Calu3 (cell line): ENCODE data around the gene FIG4. TPM values are rescaled to one million over a fixed set of nuclear protein-coding genes. Genes with fewer than 3 reads are reported as not detected.

Source experiments
- BruUV-seq: library from RNA; stranded (reverse); fragments of 400-500 nt; replicated peaks from 2 replicates; lab custom pipeline; 2021; lab: Mats Ljungman, UMichigan
- CTCF ChIA-PET: fragments of 300-600 bp; sonication (Branson Sonifier 250); formaldehyde crosslinking; loops from one replicate; lab custom pipeline; 2022; ENCODE audit warnings: antibody characterized with exemption; lab: Charles Lee
- DNase-seq: peaks from one replicate; pipeline ENCODE4 v3.0.0; 2022
- H3K27ac Mint-ChIP-seq: one replicate; pipeline ENCODE4 v1.8.0; 2022; ENCODE audit warnings: mixed read lengths; ENCODE audit not compliant: unreplicated experiment
- H3K27me3 Mint-ChIP-seq: one replicate; pipeline ENCODE4 v1.8.0; 2022; ENCODE audit warnings: mixed read lengths; ENCODE audit not compliant: unreplicated experiment
- H3K36me3 Mint-ChIP-seq: one replicate; pipeline ENCODE4 v1.8.0; 2022; ENCODE audit warnings: mild to moderate bottlenecking, moderate library complexity, mixed read lengths; ENCODE audit not compliant: insufficient read depth, unreplicated experiment
- H3K4me1 Mint-ChIP-seq: one replicate; pipeline ENCODE4 v1.8.0; 2022; ENCODE audit warnings: mild to moderate bottlenecking, low read depth, mixed read lengths; ENCODE audit not compliant: unreplicated experiment
- H3K4me3 Mint-ChIP-seq: one replicate; pipeline ENCODE4 v1.8.0; 2022; ENCODE audit warnings: mild to moderate bottlenecking, low read depth, moderate library complexity, mixed read lengths; ENCODE audit not compliant: unreplicated experiment
- H3K9me3 Mint-ChIP-seq: one replicate; pipeline ENCODE4 v1.8.0; 2022; ENCODE audit warnings: low read depth, mixed read lengths; ENCODE audit not compliant: unreplicated experiment
- CTCF ChIP-seq: fragments of 200-600 bp; IDR thresholded peaks from one replicate; pipeline ENCODE4 v1.8.0; 2022; ENCODE audit warnings: antibody characterized with exemption; ENCODE audit not compliant: unreplicated experiment
- intact Hi-C: fragments of 100-400 bp; cut with micrococcal nuclease; formaldehyde crosslinking; loops from one replicate; pipeline ENCODE4 v1.10.0; 2022; ENCODE audit not compliant: unreplicated experiment
- total RNA-seq: library from RNA; stranded (reverse); gene quantifications from 2 replicates; pipeline ENCODE4 v1.2.3, GENCODE V29; 2022

FIG4 gene
- total RNA-seq, 1 experiment from 2014 or later = 14.7 TPM

GRCh38 chr6:109738255-109738654 is 47.2 kb downstream of the FIG4 start:
- intact Hi-C loops = no loop called here
- no peak overlapping the region for H3K4me3 Mint-ChIP-seq
- CTCF ChIA-PET = no interaction called here
- BruUV-seq = no TSS peak
- H3K36me3 Mint-ChIP-seq = no peaks in the 10 kb centered on the region
- H3K4me1 Mint-ChIP-seq = no peaks in the 10 kb centered on the region
- no peak for DNase-seq
- H3K9me3 Mint-ChIP-seq = no peaks in the 10 kb centered on the region
- no peak overlapping the region for H3K27ac Mint-ChIP-seq
- no peak for TF ChIP-seq CTCF
- H3K27me3 Mint-ChIP-seq = no peaks in the 10 kb centered on the region

- H3K4me1 Mint-ChIP-seq = no peaks in the 10 kb centered on the region
- DNase-seq = no peak
- no peaks in the 10 kb centered on the region for H3K27me3 Mint-ChIP-seq
- H3K27ac Mint-ChIP-seq = no peak overlapping the region
- no peaks in the 10 kb centered on the region for H3K36me3 Mint-ChIP-seq
- CTCF ChIA-PET = no interaction called here
- H3K4me3 Mint-ChIP-seq = no peak overlapping the region
- no peak for TF ChIP-seq CTCF
- intact Hi-C loops = no loop called here
- BruUV-seq = no TSS peak
- no peaks in the 10 kb centered on the region for H3K9me3 Mint-ChIP-seq
These were observed 47.6 kb downstream of the FIG4 start for GRCh38 chr6:109738667-109739066.

DNA sequence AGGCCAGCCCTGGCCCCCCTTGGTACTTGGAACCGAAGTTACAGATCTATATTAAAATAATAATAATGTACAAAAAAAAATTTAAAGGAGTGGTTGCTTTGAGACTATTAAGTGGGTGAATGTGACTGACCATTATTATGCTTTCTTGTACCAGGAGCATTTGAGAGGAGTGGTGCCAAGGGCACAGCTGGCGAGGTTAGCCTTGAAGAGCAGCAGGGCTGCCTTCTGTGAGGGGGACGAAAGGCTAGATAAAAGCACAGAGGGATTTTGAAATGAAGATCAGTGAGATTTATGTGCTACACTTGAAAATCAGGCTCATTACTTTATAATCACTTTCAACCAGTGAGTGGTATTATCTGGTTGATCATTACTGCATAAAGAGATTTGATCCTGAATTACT is 48.6 kb downstream of the FIG4 start:
- no TSS peak for BruUV-seq
- no peak for TF ChIP-seq CTCF

GRCh38 chr6:109740787-109741186 is 49.7 kb downstream of the FIG4 start:
- no TSS peak for BruUV-seq
- H3K27me3 Mint-ChIP-seq = no peaks in the 10 kb centered on the region
- intact Hi-C loops = no loop called here
- no peaks in the 10 kb centered on the region for H3K9me3 Mint-ChIP-seq
- CTCF ChIA-PET = no interaction called here
- H3K36me3 Mint-ChIP-seq = no peaks in the 10 kb centered on the region
- no peak overlapping the region for H3K4me3 Mint-ChIP-seq
- DNase-seq = no peak
- no peak for TF ChIP-seq CTCF
- H3K4me1 Mint-ChIP-seq = no peaks in the 10 kb centered on the region
- H3K27ac Mint-ChIP-seq = no peak overlapping the region

More for the DNA sequence above, 48.6 kb downstream of the FIG4 start:
- no peak overlapping the region for H3K27ac Mint-ChIP-seq
- H3K4me1 Mint-ChIP-seq = no peaks in the 10 kb centered on the region
- intact Hi-C loops = no loop called here
- no peak for DNase-seq
- H3K36me3 Mint-ChIP-seq = no peaks in the 10 kb centered on the region
- CTCF ChIA-PET = interaction anchor here (0.5 kb wide), 1 partner anchor 32 kb away, joined by 3 read pairs; no protein-coding TSS in a partner anchor
- no peaks in the 10 kb centered on the region for H3K9me3 Mint-ChIP-seq
- no peaks in the 10 kb centered on the region for H3K27me3 Mint-ChIP-seq
- no peak overlapping the region for H3K4me3 Mint-ChIP-seq
